ENCODE results near the gene HACD3. TPM values are rescaled to one million over a fixed set of nuclear protein-coding genes. Genes with fewer than 3 reads are reported as not detected.
"Not testable (repeated sequence)": the region's sequence is repeated elsewhere in the genome, so short reads cannot be mapped to it uniquely, and the experiment has no call there.

Gene HACD3
- polyA plus RNA-seq, 2 of the 4 experiments (the other 2 are of a cell fraction): 151 to 212 TPM

- CTCF ChIA-PET: interaction anchor here (1.3 to 1.5 kb wide), 2 partner anchors 44 to 141 kb away, joined by 3 read pairs; no protein-coding TSS in a partner anchor
- whole genome bisulfite sequencing (ENCODE audit: missing lambda C conversion rate): 92% methylated on average over 3 of the region's 3 CpGs
Measured at GRCh38 chr15:65541231-65541820, 11.1 kb downstream of the HACD3 start.

DNA sequence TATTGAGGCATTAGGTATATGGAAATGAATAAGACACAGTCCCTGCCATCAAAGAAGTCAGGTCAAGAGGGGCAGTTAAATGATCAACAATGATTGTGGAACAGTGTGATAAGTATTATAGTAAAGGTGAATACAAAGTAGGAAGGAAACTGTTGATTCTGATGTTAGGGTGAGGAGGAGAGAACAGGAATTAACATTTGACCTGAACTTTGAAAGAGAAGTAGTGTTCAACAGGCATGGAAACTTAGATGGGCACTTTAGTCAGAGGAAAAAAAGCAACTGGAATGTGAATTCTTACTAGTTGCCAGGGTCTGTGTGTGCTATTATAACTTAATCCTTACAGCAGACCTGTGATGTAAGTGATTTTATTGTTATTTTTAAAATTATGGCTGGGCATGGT lies 17.6 kb downstream of the HACD3 start:
- FAIRE-seq: no peak
- TF ChIP-seq ZSCAN20 (CRISPR knock-in tag; IDR thresholded peaks at IDR 0.05): no peak
- TF ChIP-seq, protein P1, sequence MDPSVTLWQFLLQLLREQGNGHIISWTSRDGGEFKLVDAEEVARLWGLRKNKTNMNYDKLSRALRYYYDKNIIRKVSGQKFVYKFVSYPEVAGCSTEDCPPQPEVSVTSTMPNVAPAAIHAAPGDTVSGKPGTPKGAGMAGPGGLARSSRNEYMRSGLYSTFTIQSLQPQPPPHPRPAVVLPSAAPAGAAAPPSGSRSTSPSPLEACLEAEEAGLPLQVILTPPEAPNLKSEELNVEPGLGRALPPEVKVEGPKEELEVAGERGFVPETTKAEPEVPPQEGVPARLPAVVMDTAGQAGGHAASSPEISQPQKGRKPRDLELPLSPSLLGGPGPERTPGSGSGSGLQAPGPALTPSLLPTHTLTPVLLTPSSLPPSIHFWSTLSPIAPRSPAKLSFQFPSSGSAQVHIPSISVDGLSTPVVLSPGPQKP (IDR thresholded peaks at IDR 0.05; ENCODE audit: low read depth, low read length): no peak
- no peak for TF ChIP-seq MYC (IDR thresholded peaks at IDR 0.05; ENCODE audit: borderline replicate concordance, low read length)
- POLR2A ChIA-PET: no interaction called here
- DNase-seq (ENCODE audit: low read depth in 1 of 2, low spot score in 1 of 2): no peak
- no peak overlapping the region for H3K27ac ChIP-seq
- H3K4me2 ChIP-seq: no peak overlapping the region
- no peaks in the 10 kb centered on the region for H3K9me3 ChIP-seq
- no peak for ATAC-seq
- no peak overlapping the region for H3K4me3 ChIP-seq
- CTCF ChIA-PET: no interaction called here
- 0 out of 3 replicates have a peak, but pooled peaks cover 2% of the 10 kb centered on the region for H3K4me1 ChIP-seq

More at GRCh38 chr15:65541231-65541820, 11.1 kb downstream of the HACD3 start:
- H3K4me3 ChIP-seq: no peak overlapping the region
- no peak overlapping the region for H3K4me2 ChIP-seq
- POLR2A ChIA-PET: interaction anchor here (1.2 kb wide), 1 partner anchor 11 kb away, joined by 7 read pairs; the partner anchor contains the start of gene HACD3
- TF ChIP-seq NPAS2 (CRISPR knock-in tag; IDR thresholded peaks at IDR 0.05; ENCODE audit: borderline replicate concordance): no peak
- no peak for TF ChIP-seq HDAC2 (IDR thresholded peaks at IDR 0.05)
- TF ChIP-seq POLR2A (IDR thresholded peaks at IDR 0.05; ENCODE audit: low read length): no peak
- no peak for TF ChIP-seq HOXB13 (CRISPR knock-in tag; IDR thresholded peaks at IDR 0.05; ENCODE audit: low read depth)
- TF ChIP-seq JUNB (IDR thresholded peaks at IDR 0.05): no peak
- no peak for TF ChIP-seq RAD21 (conservative IDR thresholded peaks at IDR 0.05 in 1 of 2, IDR thresholded peaks at IDR 0.05 in 1 of 2)
- TF ChIP-seq ATOH8 (CRISPR knock-in tag; IDR thresholded peaks at IDR 0.05; ENCODE audit: low read depth): no peak
- TF ChIP-seq NR3C1 (IDR thresholded peaks at IDR 0.05): no peak
- no peak for TF ChIP-seq USF2 (IDR thresholded peaks at IDR 0.05)
- no peak for TF ChIP-seq EP300 (IDR thresholded peaks at IDR 0.05)
- no peak for TF ChIP-seq SMC3 (IDR thresholded peaks at IDR 0.05)
- no peak for TF ChIP-seq MAZ (IDR thresholded peaks at IDR 0.05; ENCODE audit: borderline replicate concordance, low read depth, low read length)
- TF ChIP-seq TP53 (CRISPR knock-in tag; IDR thresholded peaks at IDR 0.05): no peak
- H3K9me3 ChIP-seq: no peaks in the 10 kb centered on the region
- H3K27ac ChIP-seq: no peak overlapping the region
- DNase-seq (ENCODE audit: low read depth in 1 of 2, low spot score in 1 of 2): no peak
- no peak for ATAC-seq
- FAIRE-seq: no peak
- no peaks in the 10 kb centered on the region for H3K4me1 ChIP-seq

GRCh38 chr15:65549288-65549687 lies 19.0 kb downstream of the HACD3 start:
- not testable (repeated sequence) for FAIRE-seq

GRCh38 chr15:65550681-65551098 lies 20.4 kb downstream of the HACD3 start:
- CTCF ChIA-PET: interaction anchor here (1.2 to 1.3 kb wide), 2 partner anchors 8 to 34 kb away, joined by 4 to 5 read pairs; partner anchors contain the start of gene DPP8
- 87% methylated on average over 3 of the region's 3 CpGs for WGBS (ENCODE audit: missing lambda C conversion rate)
- ATAC-seq: peak; percentile 31 to 42; a peak in 2 of 6 replicates
- Histone ChIP-seq H3K4me1 (0 out of 3 replicates have a peak, but pooled peaks cover 2% of the 10 kb centered on the region), H3K9me3 (no peaks in the 10 kb centered on the region), H3K4me2 (no peak overlapping the region), H3K27ac (no peak overlapping the region), H3K4me3 (no peak overlapping the region)
- no peak for FAIRE-seq
- POLR2A ChIA-PET: no interaction called here
- no peak for DNase-seq (ENCODE audit: low read depth in 1 of 2, low spot score in 1 of 2)
- TF ChIP-seq FOSL2 (IDR thresholded peaks at IDR 0.05) (no peak), FOSL2 (CRISPR knock-in tag; IDR thresholded peaks at IDR 0.05) (no peak), HOXB13 (CRISPR knock-in tag; IDR thresholded peaks at IDR 0.05; ENCODE audit: low read depth) (no peak), CHD2 (IDR thresholded peaks at IDR 0.05; ENCODE audit: low read length, partially characterized antibody) (no peak), MYC (IDR thresholded peaks at IDR 0.05; ENCODE audit: borderline replicate concordance, low read length) (no peak), JUNB (IDR thresholded peaks at IDR 0.05) (no peak), MAX (IDR thresholded peaks at IDR 0.05) (no peak), HOXB5 (CRISPR knock-in tag; IDR thresholded peaks at IDR 0.05) (no peak), ZSCAN20 (CRISPR knock-in tag; IDR thresholded peaks at IDR 0.05) (no peak)
- TF ChIP-seq, protein P2, sequence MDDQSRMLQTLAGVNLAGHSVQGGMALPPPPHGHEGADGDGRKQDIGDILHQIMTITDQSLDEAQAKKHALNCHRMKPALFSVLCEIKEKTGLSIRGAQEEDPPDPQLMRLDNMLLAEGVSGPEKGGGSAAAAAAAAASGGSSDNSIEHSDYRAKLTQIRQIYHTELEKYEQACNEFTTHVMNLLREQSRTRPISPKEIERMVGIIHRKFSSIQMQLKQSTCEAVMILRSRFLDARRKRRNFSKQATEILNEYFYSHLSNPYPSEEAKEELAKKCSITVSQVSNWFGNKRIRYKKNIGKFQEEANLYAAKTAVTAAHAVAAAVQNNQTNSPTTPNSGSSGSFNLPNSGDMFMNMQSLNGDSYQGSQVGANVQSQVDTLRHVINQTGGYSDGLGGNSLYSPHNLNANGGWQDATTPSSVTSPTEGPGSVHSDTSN (IDR thresholded peaks at IDR 0.05): no peak
- TF ChIP-seq, protein P3, sequence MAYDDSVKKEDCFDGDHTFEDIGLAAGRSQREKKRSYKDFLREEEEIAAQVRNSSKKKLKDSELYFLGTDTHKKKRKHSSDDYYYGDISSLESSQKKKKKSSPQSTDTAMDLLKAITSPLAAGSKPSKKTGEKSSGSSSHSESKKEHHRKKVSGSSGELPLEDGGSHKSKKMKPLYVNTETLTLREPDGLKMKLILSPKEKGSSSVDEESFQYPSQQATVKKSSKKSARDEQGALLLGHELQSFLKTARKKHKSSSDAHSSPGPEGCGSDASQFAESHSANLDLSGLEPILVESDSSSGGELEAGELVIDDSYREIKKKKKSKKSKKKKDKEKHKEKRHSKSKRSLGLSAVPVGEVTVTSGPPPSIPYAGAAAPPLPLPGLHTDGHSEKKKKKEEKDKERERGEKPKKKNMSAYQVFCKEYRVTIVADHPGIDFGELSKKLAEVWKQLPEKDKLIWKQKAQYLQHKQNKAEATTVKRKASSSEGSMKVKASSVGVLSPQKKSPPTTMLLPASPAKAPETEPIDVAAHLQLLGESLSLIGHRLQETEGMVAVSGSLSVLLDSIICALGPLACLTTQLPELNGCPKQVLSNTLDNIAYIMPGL (CRISPR knock-in tag; IDR thresholded peaks at IDR 0.05; ENCODE audit: borderline replicate concordance): no peak
- TF ChIP-seq, protein P4, sequence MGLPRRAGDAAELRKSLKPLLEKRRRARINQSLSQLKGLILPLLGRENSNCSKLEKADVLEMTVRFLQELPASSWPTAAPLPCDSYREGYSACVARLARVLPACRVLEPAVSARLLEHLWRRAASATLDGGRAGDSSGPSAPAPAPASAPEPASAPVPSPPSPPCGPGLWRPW (IDR thresholded peaks at IDR 0.05): no peak

More at GRCh38 chr15:65549288-65549687, 19.0 kb downstream of the HACD3 start:
- H3K4me1 ChIP-seq; DNase-seq (ENCODE audit: low read depth in 1 of 2, low spot score in 1 of 2); H3K9me3 ChIP-seq; ATAC-seq; H3K4me2 ChIP-seq; H3K27ac ChIP-seq; H3K4me3 ChIP-seq: not testable (repeated sequence)
- 94% methylated on average over 9 of the region's 9 CpGs for WGBS (ENCODE audit: missing lambda C conversion rate)
- CTCF ChIA-PET: interaction anchor here (0.6 to 1.7 kb wide), 12 partner anchors 8 to 948 kb away, joined by 3 to 9 read pairs (median 4); partner anchors contain the start of genes INTS14, RAB11A and SNAPC5
- POLR2A ChIA-PET: interaction anchor here (0.7 kb wide), 1 partner anchor 28 kb away, joined by 5 read pairs; no protein-coding TSS in a partner anchor
